Measurements from ENCODE around the gene CASP2. TPM values are rescaled to one million over a fixed set of nuclear protein-coding genes. Genes with fewer than 3 reads are reported as not detected.
A peak's percentile ranks its signal among the peaks of the same experiment; 100 is the strongest.

CASP2 gene
- total RNA-seq, 1 experiment from 2014 or later = 65.3 TPM

- H3K27ac ChIP-seq (ENCODE audit: insufficient read length, low read depth, low read length) = no peak overlapping the region
- no peak overlapping the region for H3K23ac ChIP-seq (ENCODE audit: insufficient read length, low read depth, low read length)
- DNase-seq = no peak
- no peak overlapping the region for H2BK12ac ChIP-seq (ENCODE audit: insufficient read length, low read depth, low read length)
- no peak overlapping the region for H3K4me2 ChIP-seq (ENCODE audit: insufficient read depth, insufficient read length, low read length)
- H4K5ac ChIP-seq (ENCODE audit: insufficient read length, low read depth, low read length) = no peak overlapping the region
- H3K18ac ChIP-seq (ENCODE audit: insufficient read length, low read depth, low read length) = no peak overlapping the region
- no peak overlapping the region for H2BK5ac ChIP-seq (ENCODE audit: insufficient read length, low read length)
- H3K79me1 ChIP-seq (ENCODE audit: insufficient read depth, low read depth, low read length, poor library complexity, severe bottlenecking) = no peaks in the 10 kb centered on the region
- H3K4ac ChIP-seq (ENCODE audit: low read depth, low read length) = no peak overlapping the region
- no peak overlapping the region for H4K91ac ChIP-seq (ENCODE audit: insufficient read length, low read depth, low read length)
- peaks cover 8% of the 10 kb centered on the region; the same call in 1 of the 2 replicates for H3K4me1 ChIP-seq (ENCODE audit: insufficient read depth, low read length)
- WGBS (ENCODE audit: extremely low coverage, insufficient read length, low lambda C conversion rate) = no CpG with 5 or more reads among the region's 2 CpGs
- H4K20me1 ChIP-seq (ENCODE audit: control insufficient read depth, insufficient read depth, insufficient read length) = no peaks in the 10 kb centered on the region
- TF ChIP-seq CTCF (conservative IDR thresholded peaks at IDR 0.05) = no peak
- H3K23me2 ChIP-seq (ENCODE audit: insufficient read length, low read depth, low read length, poor library complexity, severe bottlenecking) = peaks cover 5% of the 10 kb centered on the region
- no peak overlapping the region for H3T11ph ChIP-seq (ENCODE audit: low read length)
- Mint-ChIP-seq H3K36me3 (ENCODE audit: insufficient read depth in 1 of 3, low read depth in 3 of 3) (no peaks in the 10 kb centered on the region), H3K9me3 (no peaks in the 10 kb centered on the region), H3K27ac (0 out of 7 replicates have a peak overlapping the region, but pooled peaks of 1 of the 3 experiments have one; percentile 15), H3K4me3 (no peak overlapping the region), H3K27me3 (ENCODE audit: low read depth) (peaks cover 32% of the 10 kb centered on the region), H3K4me1 (peaks cover 28 to 29% of the 10 kb centered on the region in 2 experiments)
- no peak overlapping the region for H4K8ac ChIP-seq (replicated peaks; ENCODE audit: insufficient read length, low read depth, low read length)
- H3K9me3 ChIP-seq (ENCODE audit: control insufficient read depth, low read depth, low read length) = no peaks in the 10 kb centered on the region
- no peaks in the 10 kb centered on the region for H3K79me2 ChIP-seq (ENCODE audit: insufficient read depth, low read length)
- no peak overlapping the region for H2BK120ac ChIP-seq (ENCODE audit: low read depth, low read length, poor library complexity, severe bottlenecking)
- no peak overlapping the region for H2AK5ac ChIP-seq (ENCODE audit: insufficient read length, low read length)
- H3K9ac ChIP-seq (ENCODE audit: extremely low read depth, insufficient read length, low read length) = no peak overlapping the region
- H2BK15ac ChIP-seq (ENCODE audit: low read depth, low read length) = no peak overlapping the region
- no peak overlapping the region for H3K14ac ChIP-seq (ENCODE audit: insufficient read depth, low read length)
- H2AFZ ChIP-seq (ENCODE audit: low read length) = no peak overlapping the region
- H2BK20ac ChIP-seq (ENCODE audit: low read depth, low read length, poor library complexity, severe bottlenecking) = no peak overlapping the region
- no peak overlapping the region for H3K56ac ChIP-seq (ENCODE audit: insufficient read length, low read depth, low read length)
- H3K27me3 ChIP-seq (ENCODE audit: insufficient read depth, low read length) = no peaks in the 10 kb centered on the region
Observed at GRCh38 chr7:143280566-143280965, 7.6 kb upstream of the CASP2 start.
